Measurements from ENCODE around the gene INSRR.

GRCh38 chr1:156886583-156887281, 27.8 kb upstream of the INSRR start:
- TF ChIP-seq USF2 (IDR thresholded peaks at IDR 0.05) (no peak), CTCF (IDR thresholded peaks at IDR 0.05) (no peak), POLR2A (IDR thresholded peaks at IDR 0.05; ENCODE audit: low read length) (no peak), POLR2AphosphoS2 (conservative IDR thresholded peaks at IDR 0.05; ENCODE audit: low read length) (no peak), RAD21 (conservative IDR thresholded peaks at IDR 0.05 in 1 of 2, IDR thresholded peaks at IDR 0.05 in 1 of 2) (no peak), SMC3 (IDR thresholded peaks at IDR 0.05) (no peak)

All from A549 (cell line).